Duodenal mucosa (tissue), 2 donors: ENCODE measurements around the gene ZNF232.
"Not testable (repeated sequence)": the region's sequence is repeated elsewhere in the genome, so short reads cannot be mapped to it uniquely, and the experiment has no call there.

Experiments
- H3K27ac ChIP-seq: one replicate; pipeline ENCODE4 v1.7.0; 2013; ENCODE audit warnings: low read depth, low read length
- H3K27me3 ChIP-seq, 2 donors: one replicate each; pipeline ENCODE4 v1.7.0; 2013; ENCODE audit warnings: low read length in 2 of 2, control low read depth in 1 of 2; ENCODE audit not compliant: insufficient read depth in 2 of 2, control insufficient read depth in 1 of 2
- H3K36me3 ChIP-seq, 2 donors: one replicate each; pipeline ENCODE4 v1.7.0; 2013; ENCODE audit warnings: low read length in 2 of 2, control low read depth in 1 of 2; ENCODE audit not compliant: insufficient read depth in 2 of 2, control insufficient read depth in 1 of 2
- H3K4me1 ChIP-seq, 2 donors: one replicate each; pipeline ENCODE4 v1.7.0; 2013; ENCODE audit warnings: low read length in 2 of 2, control low read depth in 1 of 2; ENCODE audit not compliant: insufficient read depth in 2 of 2, control insufficient read depth in 1 of 2
- H3K4me3 ChIP-seq, 2 donors: one replicate each; pipeline ENCODE4 v1.7.0; 2013; ENCODE audit warnings: low read length in 2 of 2, low read depth in 1 of 2
- H3K9ac ChIP-seq, 2 donors: one replicate each; pipeline ENCODE4 v1.7.0; 2013; ENCODE audit warnings: low read length in 2 of 2, low read depth in 1 of 2
- H3K9me3 ChIP-seq, 2 donors: one replicate each; pipeline ENCODE4 v1.7.0; 2013; ENCODE audit warnings: low read length in 2 of 2, control low read depth in 1 of 2; ENCODE audit not compliant: control insufficient read depth in 1 of 2

Gene ZNF232

DNA sequence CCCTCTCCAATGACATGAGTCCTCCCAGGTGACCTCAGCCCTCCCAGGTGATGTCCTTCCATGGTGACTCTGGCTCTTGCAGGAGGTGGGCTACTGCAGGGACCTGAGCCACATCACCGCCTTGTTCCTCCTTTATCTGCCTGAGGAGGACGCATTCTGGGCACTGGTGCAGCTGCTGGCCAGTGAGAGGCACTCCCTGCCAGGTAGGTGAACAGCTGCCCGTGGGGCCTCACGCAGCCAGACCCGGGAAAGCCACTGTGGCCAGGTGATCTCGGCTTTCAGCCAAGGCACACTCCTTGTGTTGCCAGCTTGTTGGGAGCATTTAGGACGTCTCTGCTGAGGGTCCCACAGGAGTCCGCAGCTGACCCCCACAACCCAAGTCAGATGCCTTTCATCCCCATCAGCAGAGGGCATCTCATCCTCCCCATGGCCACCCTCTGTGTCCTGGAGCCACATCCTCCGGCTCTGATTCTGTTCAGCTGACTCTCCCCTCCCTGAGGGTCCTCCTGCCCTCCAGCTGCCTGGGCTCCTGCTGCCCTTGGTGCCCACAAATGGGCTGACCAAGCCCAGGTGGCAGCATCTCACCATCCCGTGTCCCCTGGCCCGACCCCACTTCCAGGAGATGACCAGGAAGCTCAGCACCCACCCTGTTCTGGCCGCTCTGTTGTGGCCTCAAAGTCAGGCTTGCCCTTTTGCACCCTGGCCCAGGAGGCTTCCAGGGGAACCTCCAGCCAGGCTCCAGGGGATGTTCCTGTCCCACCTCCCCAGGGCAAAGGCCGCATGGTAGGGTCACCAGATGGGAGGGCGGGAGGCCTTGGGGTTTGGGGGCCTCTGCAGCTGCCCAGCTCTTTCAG, 24.3 kb upstream of the ZNF232 start:
- Histone ChIP-seq H3K36me3 (no peaks in the 10 kb centered on the region), H3K27ac (no peak overlapping the region), H3K27me3 (no peaks in the 10 kb centered on the region), H3K9ac (no peak overlapping the region), H3K9me3 (no peaks in the 10 kb centered on the region), H3K4me1 (no peaks in the 10 kb centered on the region), H3K4me3 (no peak overlapping the region)

DNA sequence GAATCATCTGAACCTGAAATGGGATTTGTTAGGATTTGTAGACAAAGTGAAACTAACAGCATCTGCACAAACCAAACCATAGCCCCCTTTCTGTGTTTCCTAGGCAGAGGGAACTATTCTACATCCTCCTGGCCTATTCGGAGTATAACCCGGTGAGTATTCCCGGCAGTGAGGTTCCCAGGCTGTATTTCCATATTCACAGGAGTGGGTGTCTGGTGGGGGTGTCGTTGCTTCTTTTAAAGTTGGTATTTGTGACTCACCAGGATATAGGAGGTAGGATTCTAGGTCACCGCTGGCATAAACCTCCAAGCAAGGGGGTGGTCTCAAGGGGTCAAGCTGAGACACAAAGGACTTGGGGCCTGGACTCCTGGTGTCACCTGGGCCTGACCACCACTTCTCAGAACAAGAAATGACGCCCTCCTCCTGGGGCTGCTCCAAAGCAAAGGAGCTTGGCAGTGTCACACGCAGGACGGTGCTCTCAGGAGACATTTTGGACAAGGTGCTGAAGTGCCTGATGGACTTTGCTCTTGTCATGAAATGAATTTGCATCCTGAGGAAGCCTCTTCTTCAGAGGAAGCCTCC, 23.5 kb upstream of the ZNF232 start:
- H3K27me3 ChIP-seq, H3K4me1 ChIP-seq, H3K27ac ChIP-seq, H3K9ac ChIP-seq, H3K4me3 ChIP-seq, H3K36me3 ChIP-seq, H3K9me3 ChIP-seq: not testable (repeated sequence)

DNA sequence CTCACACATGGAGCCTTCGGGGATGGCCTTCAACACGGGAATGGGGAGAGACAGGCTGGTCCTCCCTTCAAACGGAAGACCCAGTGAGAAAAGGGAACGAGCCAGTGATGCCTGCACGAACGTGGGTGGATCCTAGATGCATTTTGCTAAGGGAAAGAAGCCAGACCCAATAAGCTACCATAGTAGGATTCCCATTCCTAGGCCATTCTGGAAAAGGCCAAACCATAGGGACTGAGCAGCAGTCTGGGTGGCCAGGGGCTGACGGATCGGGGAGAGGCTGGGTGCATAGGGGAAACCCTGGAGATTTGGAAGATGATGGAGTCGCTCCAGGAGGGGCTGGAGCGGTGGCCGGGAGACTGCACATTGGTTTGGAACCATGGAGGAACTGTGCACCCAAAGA, 22.9 kb upstream of the ZNF232 start:
- H3K9me3 ChIP-seq, H3K9ac ChIP-seq, H3K4me1 ChIP-seq, H3K27me3 ChIP-seq, H3K36me3 ChIP-seq, H3K27ac ChIP-seq, H3K4me3 ChIP-seq: not testable (repeated sequence)

DNA sequence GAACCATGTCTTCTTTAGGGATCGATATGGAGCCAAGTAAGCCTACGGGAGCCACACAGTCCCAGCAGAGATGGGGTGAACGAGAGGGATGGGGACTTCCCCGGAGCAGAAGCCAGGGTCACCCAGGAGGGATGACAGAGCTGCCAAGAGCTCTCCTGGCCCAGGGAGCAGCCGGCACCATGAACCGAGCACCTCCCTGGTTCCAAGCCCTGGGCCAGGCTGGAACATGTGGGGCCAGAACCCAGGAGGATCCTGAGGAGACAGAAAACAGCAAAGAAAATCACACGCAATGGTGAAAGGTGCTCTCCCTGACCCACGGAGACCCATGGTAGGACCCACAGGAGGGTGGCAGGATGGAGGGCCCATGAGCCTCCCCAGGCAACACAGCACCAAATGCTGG, 22.3 kb upstream of the ZNF232 start:
- H3K9me3 ChIP-seq, H3K36me3 ChIP-seq, H3K27ac ChIP-seq, H3K9ac ChIP-seq, H3K27me3 ChIP-seq, H3K4me1 ChIP-seq, H3K4me3 ChIP-seq: not testable (repeated sequence)

DNA sequence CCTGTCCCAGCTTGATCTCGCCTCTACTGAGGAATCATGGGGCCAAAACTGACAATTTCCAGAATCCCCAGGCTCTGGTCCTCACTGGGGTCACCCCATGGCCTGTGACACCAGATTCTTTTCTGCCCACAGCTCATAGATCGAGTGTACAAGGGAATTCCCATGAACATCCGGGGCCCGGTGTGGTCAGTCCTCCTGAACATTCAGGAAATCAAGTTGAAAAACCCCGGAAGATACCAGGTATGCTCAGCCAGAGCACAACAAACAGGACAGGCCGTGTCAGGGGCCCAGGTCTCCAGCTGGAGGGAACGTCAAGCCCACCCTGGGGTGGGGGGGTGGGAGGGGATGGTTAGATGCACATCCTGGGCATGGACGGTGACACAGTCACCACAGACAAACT, 21.6 kb upstream of the ZNF232 start:
- Histone ChIP-seq H3K9ac (no peak overlapping the region), H3K4me3 (no peak overlapping the region), H3K27ac (no peak overlapping the region), H3K4me1 (no peaks in the 10 kb centered on the region), H3K36me3 (no peaks in the 10 kb centered on the region), H3K9me3 (no peaks in the 10 kb centered on the region), H3K27me3 (no peaks in the 10 kb centered on the region)

DNA sequence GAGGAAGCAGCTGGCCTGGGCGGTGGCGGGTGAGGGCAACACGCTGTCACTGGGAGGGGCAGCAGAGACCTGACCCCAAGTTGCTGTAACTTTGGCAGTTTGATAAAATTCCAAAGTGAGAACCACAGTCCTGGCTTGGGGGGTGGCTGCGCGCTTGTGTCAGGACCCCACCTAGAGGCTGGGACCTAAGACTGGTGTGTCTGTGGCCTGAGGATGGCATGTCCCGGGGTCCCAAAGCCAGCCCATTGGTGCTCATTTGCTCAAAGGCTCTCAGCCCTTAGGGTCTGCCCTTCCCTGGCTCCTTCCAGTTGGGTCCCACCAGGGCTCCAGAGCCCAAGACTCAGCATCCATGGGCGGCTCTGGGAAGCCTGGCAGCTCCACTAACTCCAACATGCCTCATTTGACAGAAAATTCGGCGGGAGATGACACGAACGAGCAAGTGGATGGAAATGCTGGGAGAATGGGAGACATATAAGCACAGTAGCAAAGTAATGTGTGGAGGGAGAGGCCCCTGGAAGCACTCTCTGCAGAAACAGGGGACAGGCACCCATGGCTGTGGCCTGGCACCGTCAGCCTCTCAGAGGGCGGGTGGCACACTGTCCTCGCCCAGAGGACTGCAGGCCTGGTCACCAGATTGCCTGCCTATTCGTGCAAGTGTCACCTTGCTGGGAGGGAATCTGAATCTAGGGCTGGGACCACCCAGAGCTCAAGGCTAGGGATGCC, 21.0 kb upstream of the ZNF232 start:
- not testable (repeated sequence) for H3K4me1 ChIP-seq, H3K9ac ChIP-seq, H3K27me3 ChIP-seq, H3K27ac ChIP-seq, H3K4me3 ChIP-seq, H3K9me3 ChIP-seq, H3K36me3 ChIP-seq

DNA sequence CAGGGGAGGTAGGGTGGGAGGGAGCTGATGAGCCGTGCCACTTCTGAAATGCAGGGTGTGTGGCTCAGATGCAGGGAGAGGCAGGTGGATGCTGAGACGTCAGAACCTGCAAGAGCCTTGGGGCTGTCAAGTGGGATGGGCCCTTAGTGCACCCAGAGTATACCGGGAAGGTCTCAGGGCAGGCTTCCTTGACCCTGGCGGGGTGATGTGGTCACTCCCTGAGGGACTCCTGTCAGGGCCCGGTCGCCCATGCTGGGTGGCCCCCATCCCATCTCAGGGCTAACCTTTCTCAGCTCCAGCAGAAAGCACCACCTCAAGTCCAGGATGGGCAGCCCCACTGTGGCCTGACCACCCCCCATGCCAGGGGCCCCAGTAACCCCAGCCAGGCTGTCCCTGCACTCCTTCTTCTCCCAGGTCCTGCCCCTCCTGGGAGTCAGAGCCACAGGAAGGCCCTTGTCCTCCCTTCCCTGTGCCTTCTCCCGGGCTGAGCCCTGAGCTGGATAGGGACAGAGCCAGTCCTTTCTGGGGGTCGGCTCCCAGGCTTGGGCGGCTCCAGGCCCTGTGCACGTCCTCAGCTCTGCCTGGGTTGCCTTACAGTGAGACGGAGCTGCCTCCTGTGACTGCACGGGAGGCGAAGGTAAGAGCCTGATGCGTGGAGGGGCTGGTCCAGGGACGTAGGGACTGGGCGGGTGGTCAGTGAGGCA, 20.3 kb upstream of the ZNF232 start:
- H3K4me1 ChIP-seq, H3K27me3 ChIP-seq: not testable (repeated sequence)

DNA sequence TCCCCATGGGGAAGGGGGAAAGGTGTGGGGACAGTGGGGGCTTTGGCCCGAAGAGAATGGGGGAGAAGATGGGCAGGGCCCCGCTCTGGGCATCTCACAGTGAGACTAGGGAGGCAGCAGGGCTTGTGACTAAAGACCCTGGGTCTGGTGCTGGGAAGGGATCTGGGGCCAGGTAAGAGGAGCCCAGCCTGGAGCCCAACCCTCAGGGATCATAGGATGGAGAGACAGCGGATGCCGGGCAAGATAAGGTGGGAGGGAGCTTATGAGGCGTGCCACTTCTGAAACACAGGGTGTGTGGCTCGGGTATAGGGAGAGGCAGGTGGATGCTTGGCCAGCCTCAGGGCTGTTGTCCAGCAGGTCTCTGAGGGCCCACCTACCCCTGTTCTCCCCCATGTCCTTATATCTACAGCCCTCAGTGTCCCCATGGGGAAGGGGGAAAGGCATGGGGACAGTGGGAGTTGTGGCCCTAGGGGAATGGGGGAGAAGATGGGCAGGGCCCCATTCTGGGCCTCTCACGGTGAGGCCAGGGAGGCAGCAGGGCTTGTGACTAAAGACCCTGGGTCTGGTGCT, 19.6 kb upstream of the ZNF232 start:
- no peaks in the 10 kb centered on the region for H3K9me3 ChIP-seq
- H3K36me3 ChIP-seq: no peaks in the 10 kb centered on the region
- H3K4me1 ChIP-seq: no peaks in the 10 kb centered on the region
- no peak overlapping the region for H3K27ac ChIP-seq
- H3K27me3 ChIP-seq: no peaks in the 10 kb centered on the region
- no peak overlapping the region for H3K4me3 ChIP-seq
- H3K9ac ChIP-seq: no peak overlapping the region

More for the DNA sequence above, 20.3 kb upstream of the ZNF232 start:
- H3K9ac ChIP-seq, H3K36me3 ChIP-seq, H3K27ac ChIP-seq, H3K4me3 ChIP-seq, H3K9me3 ChIP-seq: not testable (repeated sequence)

DNA sequence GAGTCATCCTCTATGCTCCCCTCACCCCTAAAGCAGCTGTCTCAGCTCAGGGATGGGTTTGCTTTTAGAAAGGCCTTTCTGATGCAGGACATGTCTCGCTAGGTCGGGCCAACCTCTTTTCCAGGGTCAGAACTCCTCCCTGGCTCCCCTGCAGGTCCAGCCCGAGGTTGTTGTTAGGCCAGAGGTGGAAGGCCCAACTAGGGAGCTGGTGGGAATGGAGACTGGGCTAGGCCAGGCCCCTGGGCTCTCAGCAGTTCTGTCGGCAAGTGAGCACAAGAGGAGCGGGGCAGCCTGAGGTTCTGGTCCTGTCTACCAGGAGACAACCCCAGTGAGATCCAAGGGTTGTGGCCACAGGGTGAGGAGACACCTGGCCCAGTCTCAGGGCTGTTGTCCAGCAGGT, 19.0 kb upstream of the ZNF232 start:
- H3K9me3 ChIP-seq, H3K36me3 ChIP-seq, H3K27ac ChIP-seq, H3K9ac ChIP-seq, H3K27me3 ChIP-seq, H3K4me3 ChIP-seq, H3K4me1 ChIP-seq: not testable (repeated sequence)

DNA sequence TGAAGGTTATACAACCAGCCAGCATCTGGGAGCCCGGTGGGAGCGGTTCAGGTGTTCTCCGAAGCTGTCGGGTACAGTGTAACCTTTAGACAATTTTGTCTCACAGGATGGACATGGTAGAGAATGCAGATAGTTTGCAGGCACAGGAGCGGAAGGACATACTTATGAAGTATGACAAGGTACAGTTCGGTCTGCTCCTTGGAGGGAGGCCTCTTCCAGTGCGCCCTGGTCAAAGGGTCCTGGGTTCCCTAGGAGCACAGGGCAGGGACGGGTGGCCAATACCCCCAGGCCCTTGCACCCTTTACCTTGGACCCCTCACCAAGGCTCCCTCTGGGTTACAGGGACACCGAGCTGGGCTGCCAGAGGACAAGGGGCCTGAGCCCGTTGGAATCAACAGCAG, 18.6 kb upstream of the ZNF232 start:
- H3K9me3 ChIP-seq, H3K4me1 ChIP-seq, H3K27me3 ChIP-seq, H3K27ac ChIP-seq, H3K36me3 ChIP-seq, H3K9ac ChIP-seq, H3K4me3 ChIP-seq: not testable (repeated sequence)
